NCI-H1436 (cell line): ENCODE data around the gene OR8G5.
"Not testable (repeated sequence)": the region's sequence is repeated elsewhere in the genome, so short reads cannot be mapped to it uniquely, and the experiment has no call there.

Experiments used
- DNase-seq: peaks from one replicate; lab custom pipeline; 2025; lab: John Stamatoyannopoulos, UW

OR8G5 gene

GRCh38 chr11:124256076-124256475 lies at the start of gene OR8G5:
Gene OR8G5 (plus strand): TSS chr11:124256376. CDS start chr11:124264932, 8,556 bp downstream.
- DNase-seq, result no peak

GRCh38 chr11:124207102-124207792 lies 48.9 kb upstream of the OR8G5 start:
- no peak for DNase-seq

GRCh38 chr11:124209824-124210357 lies 46.3 kb upstream of the OR8G5 start:
- no peak for DNase-seq

- DNase-seq, result no peak
Observed at GRCh38 chr11:124210421-124210820, 45.8 kb upstream of the OR8G5 start.

- no peak for DNase-seq
Observed at GRCh38 chr11:124211321-124211720, 44.9 kb upstream of the OR8G5 start.

- no peak for DNase-seq
Observed at GRCh38 chr11:124214027-124214426, 42.1 kb upstream of the OR8G5 start.

GRCh38 chr11:124219126-124219525 lies 37.0 kb upstream of the OR8G5 start:
- DNase-seq, result no peak

GRCh38 chr11:124222407-124222806 lies 33.8 kb upstream of the OR8G5 start:
- no peak for DNase-seq

GRCh38 chr11:124224618-124225423 lies 31.4 kb upstream of the OR8G5 start:
- not testable (repeated sequence) for DNase-seq

- no peak for DNase-seq
Observed at GRCh38 chr11:124225471-124225870, 30.7 kb upstream of the OR8G5 start.

GRCh38 chr11:124233376-124233775 lies 22.8 kb upstream of the OR8G5 start:
- DNase-seq, result no peak

GRCh38 chr11:124238512-124238911 lies 17.7 kb upstream of the OR8G5 start:
- no peak for DNase-seq

GRCh38 chr11:124240621-124241397 lies 15.4 kb upstream of the OR8G5 start, which contains the start of gene OR8G1:
Gene OR8G1 (plus strand): TSS chr11:124241095. CDS start chr11:124249676, 8,581 bp downstream.
- no peak for DNase-seq

- DNase-seq, result not testable (repeated sequence)
Observed at GRCh38 chr11:124249869-124250268, 6.3 kb upstream of the OR8G5 start.

GRCh38 chr11:124265041-124265440 lies 8.9 kb downstream of the OR8G5 start:
- DNase-seq, result not testable (repeated sequence)

- DNase-seq, result not testable (repeated sequence)
Observed at GRCh38 chr11:124270886-124271285, 14.7 kb downstream of the OR8G5 start.

- no peak for DNase-seq
Observed at GRCh38 chr11:124274000-124274399, 17.8 kb downstream of the OR8G5 start.

GRCh38 chr11:124276081-124276480 lies 19.9 kb downstream of the OR8G5 start:
- DNase-seq, result no peak

GRCh38 chr11:124277207-124277606 lies 21.0 kb downstream of the OR8G5 start:
- DNase-seq, result no peak

- no peak for DNase-seq
Observed at GRCh38 chr11:124277804-124278203, 21.6 kb downstream of the OR8G5 start.

GRCh38 chr11:124278261-124278660 lies 22.1 kb downstream of the OR8G5 start:
- DNase-seq, result no peak
